HG02588 (cell line): Measurements from ENCODE around the gene SPEG.

Experiments
- ATAC-seq: cut with Tn5 transposase; IDR thresholded peaks from one replicate; pipeline ENCODE4 v1.9.1; 2021; ENCODE audit warnings: mild to moderate bottlenecking, moderate library complexity; ENCODE audit not compliant: unreplicated experiment

SPEG gene

GRCh38 chr2:219458996-219459395 is 24.4 kb downstream of the SPEG start:
- no peak for ATAC-seq

- no peak for ATAC-seq
Measured at GRCh38 chr2:219459460-219460311, 25.0 kb downstream of the SPEG start.

- no peak for ATAC-seq
Measured at GRCh38 chr2:219460424-219460926, 25.8 kb downstream of the SPEG start.

- no peak for ATAC-seq
Measured at GRCh38 chr2:219461047-219461514, 26.4 kb downstream of the SPEG start.

DNA sequence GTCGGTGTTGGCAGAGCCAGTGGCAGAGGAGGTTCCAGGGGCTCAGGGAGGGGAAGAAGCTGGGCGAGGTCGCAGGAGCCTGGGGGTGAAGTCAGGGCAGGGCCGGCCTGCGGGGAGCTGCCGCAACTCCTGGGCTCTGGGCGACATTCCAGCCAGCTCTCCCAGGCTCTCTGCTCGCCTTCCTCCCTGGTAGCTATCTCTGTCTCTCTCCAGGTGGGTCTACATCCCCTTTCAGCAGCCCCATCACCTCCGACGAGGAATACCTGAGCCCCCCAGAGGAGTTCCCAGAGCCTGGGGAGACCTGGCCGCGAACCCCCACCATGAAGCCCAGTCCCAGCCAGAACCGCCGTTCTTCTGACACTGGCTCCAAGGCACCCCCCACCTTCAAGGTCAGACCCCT is 27.0 kb downstream of the SPEG start:
- ATAC-seq = no peak

DNA sequence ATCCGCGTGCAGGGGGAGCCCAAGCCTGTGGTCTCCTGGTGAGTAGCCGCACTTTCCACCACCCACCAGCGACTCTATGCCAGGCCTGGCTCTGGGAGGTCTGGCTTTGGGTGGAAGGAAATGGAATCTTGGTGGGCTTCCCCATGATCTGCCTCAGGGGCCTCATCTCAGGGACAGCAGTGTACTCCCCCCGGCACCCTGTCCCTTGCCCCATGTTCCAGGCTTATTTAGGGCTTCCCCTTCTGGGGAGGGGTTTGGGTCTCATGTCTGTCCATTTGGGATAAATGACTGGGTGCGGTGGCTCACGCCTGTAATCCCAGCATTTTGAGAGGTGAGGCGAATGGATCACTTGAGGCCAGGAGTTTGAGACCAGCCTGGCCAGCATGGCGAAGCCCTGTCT is 27.7 kb downstream of the SPEG start:
- ATAC-seq = no peak

DNA sequence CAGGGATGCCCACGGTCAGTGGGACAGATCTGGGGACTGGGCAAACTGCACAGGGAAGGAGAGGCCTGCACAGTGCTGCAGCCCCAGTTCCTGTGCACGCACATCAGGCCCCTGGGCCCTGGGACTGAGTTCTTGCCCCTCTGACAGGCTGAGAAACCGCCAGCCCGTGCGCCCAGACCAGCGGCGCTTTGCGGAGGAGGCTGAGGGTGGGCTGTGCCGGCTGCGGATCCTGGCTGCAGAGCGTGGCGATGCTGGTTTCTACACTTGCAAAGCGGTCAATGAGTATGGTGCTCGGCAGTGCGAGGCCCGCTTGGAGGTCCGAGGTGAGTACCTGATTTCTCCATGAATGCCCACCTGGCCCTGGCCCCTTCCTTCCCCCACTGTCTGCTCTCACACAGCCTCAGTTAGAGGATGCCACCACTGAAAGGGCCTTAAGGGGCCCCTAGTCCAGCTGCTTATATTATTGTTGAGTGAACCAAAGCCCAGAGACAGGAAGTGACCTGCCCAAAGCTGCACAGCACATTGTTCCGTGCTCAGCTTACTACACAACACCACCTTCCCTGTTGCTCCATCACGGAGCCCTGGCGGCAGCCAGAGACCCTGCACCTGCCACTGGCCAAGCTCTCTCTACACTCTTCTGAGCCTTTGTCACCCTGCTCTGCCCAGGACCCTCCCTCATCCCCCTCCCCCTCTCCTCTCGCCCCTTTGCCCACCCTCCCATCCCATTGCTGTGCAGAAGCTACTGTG is 29.8 kb downstream of the SPEG start:
- no peak for ATAC-seq

DNA sequence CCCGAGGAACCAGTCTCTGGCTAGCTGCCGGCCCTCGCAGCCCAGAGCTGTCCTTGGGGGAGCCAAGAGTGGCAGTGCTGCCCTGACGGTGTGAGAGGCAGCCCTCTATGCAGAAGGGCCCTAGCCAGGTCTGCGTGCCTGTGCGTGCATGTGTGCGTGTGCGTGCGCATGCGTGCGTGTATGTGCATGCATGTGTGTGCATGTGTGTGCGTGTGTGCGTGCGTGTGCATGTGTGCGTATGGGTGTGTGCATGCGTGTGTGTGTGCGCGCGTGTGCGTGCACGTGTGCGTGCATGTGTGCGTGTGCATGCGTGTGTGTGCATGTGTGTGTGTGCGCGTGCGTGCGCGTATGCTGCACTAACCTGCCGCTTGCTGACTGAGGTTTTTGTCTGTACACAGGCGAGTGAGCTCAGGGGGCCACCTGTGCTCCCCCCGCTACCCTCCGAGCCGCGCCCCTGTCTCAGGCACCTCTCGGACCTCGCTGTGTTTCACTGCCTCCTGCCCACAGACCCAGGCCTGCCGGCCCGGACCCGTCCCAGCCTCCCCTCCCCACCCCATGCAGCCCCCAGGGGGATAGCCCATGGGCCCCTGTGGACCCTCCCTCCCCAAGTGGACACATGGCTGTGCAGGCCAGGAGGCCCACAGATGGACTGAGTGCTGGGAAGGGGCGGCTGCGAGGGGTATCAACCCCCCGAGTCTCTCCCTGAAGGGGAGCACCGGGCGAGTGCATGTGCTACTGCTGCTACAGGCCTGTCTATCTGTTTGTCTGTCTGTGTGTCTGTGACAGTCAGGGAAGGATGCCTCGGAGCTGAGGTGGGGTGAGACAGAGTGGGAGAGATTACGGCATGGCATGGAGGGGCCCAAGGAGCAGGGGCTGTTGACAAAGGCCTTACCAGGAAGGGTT is 31.3 kb downstream of the SPEG start:
- ATAC-seq = no peak

DNA sequence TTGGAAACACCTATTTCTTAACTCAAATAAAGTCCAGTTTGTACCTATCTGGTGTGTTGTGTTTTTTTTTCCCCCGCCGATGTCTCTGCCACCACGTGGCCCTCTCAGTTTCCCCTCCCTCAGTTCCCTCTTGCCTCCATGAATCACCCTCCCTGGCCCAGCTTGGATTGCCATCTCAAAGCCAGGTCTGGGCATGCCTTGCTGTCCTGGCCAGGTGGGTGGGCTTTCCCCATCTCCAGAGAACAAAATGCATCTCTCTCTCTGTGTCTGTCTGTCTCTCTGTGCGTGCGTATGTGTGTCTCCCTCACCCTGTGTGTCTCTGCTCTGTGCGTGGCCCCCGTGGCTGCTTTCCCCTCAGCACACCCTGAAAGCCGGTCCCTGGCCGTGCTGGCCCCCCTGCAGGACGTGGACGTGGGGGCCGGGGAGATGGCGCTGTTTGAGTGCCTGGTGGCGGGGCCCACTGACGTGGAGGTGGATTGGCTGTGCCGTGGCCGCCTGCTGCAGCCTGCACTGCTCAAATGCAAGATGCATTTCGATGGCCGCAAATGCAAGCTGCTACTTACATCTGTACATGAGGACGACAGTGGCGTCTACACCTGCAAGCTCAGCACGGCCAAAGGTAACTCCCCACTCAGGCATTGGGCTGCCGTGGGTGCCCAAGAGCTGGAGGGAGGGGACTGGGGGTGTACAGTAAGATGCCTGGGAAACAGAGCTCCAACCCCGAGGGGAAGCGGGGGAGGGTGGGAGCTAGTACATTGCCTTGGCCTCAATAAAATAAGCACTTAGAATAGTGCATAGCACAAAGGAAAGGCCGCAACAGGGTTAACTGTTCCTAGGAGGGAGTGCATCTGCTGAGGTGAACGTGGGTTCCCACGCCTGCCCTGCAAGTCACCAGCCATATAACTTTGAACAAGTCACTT is 32.4 kb downstream of the SPEG start:
- no peak for ATAC-seq

DNA sequence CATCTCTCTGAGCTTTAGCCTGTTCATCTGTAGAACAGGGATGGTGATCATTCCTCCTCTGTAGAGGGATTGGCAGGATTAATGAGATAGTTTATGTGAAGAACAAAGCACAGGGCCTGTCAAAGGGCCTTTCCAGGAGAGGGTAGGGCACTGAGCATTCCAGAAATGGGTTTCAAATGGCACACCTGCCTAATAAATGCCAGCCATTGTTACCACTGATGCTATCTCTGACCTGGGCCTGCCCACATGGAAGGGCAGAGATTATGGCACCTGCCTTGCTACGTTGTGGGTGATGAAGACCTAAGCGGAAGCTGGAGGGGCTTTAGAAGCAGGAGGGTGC is 33.1 kb downstream of the SPEG start:
- no peak for ATAC-seq

DNA sequence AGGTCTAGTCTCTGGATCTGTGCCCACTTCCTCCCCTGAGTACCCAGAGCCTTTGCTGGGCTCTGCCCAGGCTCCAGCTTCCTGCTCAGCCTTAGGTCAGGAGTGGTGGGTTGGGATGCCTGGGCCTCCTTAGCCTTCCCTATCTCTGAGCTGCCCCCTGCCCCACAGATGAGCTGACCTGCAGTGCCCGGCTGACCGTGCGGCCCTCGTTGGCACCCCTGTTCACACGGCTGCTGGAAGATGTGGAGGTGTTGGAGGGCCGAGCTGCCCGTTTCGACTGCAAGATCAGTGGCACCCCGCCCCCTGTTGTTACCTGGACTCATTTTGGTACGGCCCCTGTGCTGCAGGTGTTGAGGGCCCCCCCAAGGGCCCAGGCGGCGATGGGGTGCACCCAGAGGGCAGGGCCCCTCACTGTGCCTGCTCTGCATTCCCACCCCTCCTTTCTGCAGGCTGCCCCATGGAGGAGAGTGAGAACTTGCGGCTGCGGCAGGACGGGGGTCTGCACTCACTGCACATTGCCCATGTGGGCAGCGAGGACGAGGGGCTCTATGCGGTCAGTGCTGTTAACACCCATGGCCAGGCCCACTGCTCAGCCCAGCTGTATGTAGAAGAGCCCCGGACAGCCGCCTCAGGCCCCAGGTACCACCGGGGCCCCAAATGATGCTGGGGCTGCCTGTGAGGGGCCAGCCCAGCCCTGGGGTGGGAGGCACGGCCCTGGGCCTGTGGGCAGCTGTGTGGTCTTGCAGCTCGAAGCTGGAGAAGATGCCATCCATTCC is 34.0 kb downstream of the SPEG start:
- ATAC-seq = no peak

DNA sequence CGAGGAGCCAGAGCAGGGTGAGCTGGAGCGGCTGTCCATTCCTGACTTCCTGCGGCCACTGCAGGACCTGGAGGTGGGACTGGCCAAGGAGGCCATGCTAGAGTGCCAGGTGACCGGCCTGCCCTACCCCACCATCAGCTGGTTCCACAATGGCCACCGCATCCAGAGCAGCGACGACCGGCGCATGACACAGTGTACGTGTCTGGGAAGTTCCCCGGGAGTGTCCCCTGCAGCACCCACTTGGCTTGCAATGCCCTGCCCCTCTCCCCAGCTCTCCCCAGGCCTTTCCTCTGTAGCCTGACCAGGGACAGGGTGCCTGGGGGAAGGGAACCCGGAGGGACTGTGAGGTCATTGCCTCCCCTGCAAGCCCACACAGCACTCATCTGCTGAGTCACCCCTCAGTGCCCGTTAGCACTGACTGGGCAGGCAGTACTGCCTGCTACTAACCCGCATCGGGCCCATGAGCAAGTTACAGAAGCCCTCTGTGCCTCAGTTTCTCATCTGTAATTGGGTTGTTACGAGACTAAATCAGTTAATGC is 34.6 kb downstream of the SPEG start:
- ATAC-seq = no peak

DNA sequence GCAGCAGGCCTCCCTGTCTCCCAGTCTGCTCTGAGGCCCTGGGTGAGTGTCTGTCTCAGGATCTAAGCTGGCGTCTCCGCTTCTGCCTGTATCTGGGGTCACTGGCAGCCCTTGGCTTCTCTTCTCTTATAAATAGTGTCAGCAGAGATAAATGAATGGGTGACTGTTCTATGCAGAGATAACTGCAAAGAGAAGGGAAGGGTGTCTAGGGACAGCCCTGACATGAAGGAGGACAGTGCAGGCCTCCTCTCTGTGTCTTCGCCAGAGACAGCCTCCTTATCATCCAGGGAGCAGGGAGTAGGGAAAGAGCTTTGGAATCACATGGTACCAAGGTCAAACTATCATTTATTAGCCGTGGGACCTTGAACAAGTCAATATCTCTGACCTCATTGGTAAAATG is 35.8 kb downstream of the SPEG start:
- no peak for ATAC-seq

DNA sequence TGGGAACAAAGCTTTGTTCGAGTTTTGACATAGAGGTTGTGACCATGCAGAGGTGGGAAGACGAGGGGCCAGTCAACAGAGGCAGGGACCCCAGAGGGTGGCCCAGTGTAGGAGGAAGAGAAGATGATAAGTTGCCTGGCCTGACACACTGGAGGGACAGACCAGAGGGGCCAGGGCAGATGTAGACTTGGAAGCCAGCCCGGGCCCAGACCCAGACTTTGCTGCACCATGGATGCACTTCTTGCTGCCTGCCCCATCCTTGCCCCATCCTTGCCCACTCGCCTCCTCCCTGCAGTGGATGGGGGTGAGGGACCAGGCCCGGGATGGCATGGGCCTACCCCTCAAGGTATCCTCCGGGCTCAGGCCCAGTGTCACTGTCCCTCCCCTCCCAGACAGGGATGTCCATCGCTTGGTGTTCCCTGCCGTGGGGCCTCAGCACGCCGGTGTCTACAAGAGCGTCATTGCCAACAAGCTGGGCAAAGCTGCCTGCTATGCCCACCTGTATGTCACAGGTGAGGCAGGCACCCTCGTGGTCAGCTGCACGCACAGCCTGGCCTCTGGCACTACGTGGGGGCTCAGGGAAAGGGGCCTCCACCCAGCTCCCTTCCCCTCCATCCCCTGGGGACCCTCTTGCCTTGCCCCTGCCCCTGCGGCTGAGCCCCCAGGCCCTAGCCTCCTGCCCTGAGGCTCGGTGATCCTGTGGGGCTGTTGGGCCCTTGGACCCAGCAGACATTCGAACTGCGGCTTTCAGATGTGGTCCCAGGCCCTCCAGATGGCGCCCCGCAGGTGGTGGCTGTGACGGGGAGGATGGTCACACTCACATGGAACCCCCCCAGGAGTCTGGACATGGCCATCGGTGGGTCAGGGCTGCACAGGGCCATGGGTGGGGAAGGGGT is 37.1 kb downstream of the SPEG start:
- no peak for ATAC-seq

- no peak for ATAC-seq
Measured at GRCh38 chr2:219472629-219473187, 38.1 kb downstream of the SPEG start.

GRCh38 chr2:219473511-219473910 is 38.9 kb downstream of the SPEG start:
- ATAC-seq = no peak

- no peak for ATAC-seq
Measured at GRCh38 chr2:219474285-219475060, 39.8 kb downstream of the SPEG start.
